Liver (tissue), 9 donors: ENCODE measurements around the gene TLE7. TPM values are rescaled to one million over a fixed set of nuclear protein-coding genes. Genes with fewer than 3 reads are reported as not detected.

ENCODE experiments used
- DNase-seq: peaks from one replicate; pipeline ENCODE4 v3.0.0-alpha.2; 2017; ENCODE audit warnings: low spot score
- H3K27ac ChIP-seq, 2 donors: one replicate each; pipeline ENCODE4 v1.7.0; 2013; ENCODE audit warnings: inconsistent platforms in 2 of 2, low read length in 2 of 2, control low read depth in 1 of 2, low read depth in 1 of 2, mild to moderate bottlenecking in 1 of 2
- H3K27me3 ChIP-seq, 4 donors: one replicate each; pipeline versions ENCODE4 v1.6.1 to v1.7.0; 2013; ENCODE audit warnings: low read length in 3 of 4, inconsistent platforms in 1 of 4, mild to moderate bottlenecking in 1 of 4, moderate library complexity in 1 of 4; ENCODE audit not compliant: control insufficient read depth in 4 of 4, insufficient read depth in 4 of 4
- H3K36me3 ChIP-seq, 4 donors: one replicate each; pipeline versions ENCODE4 v1.6.1 to v1.7.0; 2013; ENCODE audit warnings: low read length in 3 of 4, mild to moderate bottlenecking in 3 of 4, low read depth in 1 of 4, moderate library complexity in 1 of 4; ENCODE audit not compliant: control insufficient read depth in 4 of 4, insufficient read depth in 3 of 4
- H3K4me1 ChIP-seq, 4 donors: one replicate each; pipeline versions ENCODE4 v1.6.1 to v1.7.0; 2013; ENCODE audit warnings: low read length in 3 of 4, mild to moderate bottlenecking in 3 of 4, moderate library complexity in 1 of 4; ENCODE audit not compliant: control insufficient read depth in 4 of 4, insufficient read depth in 4 of 4
- H3K4me3 ChIP-seq, 3 donors: one replicate each; pipeline versions ENCODE4 v1.6.1 to v1.7.0; 2013; ENCODE audit warnings: low read length in 3 of 3, control low read depth in 1 of 3, low read depth in 1 of 3, mild to moderate bottlenecking in 1 of 3
- H3K9ac ChIP-seq, 2 donors: one replicate each; pipeline ENCODE4 v1.7.0; 2013; ENCODE audit warnings: low read length in 2 of 2, mild to moderate bottlenecking in 2 of 2, moderate library complexity in 2 of 2, control low read depth in 1 of 2, low read depth in 1 of 2
- H3K9me3 ChIP-seq, 4 donors: one replicate each; pipeline versions ENCODE4 v1.6.1 to v1.7.0; 2013; ENCODE audit warnings: low read length in 3 of 4; ENCODE audit not compliant: control insufficient read depth in 4 of 4
- EGR1 ChIP-seq, 2 donors: IDR thresholded peaks; 2 replicates each; pipeline ENCODE4 v1.6.1; 2016 to 2018; ENCODE audit warnings: antibody characterized with exemption in 2 of 2, low read depth in 2 of 2
- FOXA1 ChIP-seq: IDR thresholded peaks from 2 replicates; pipeline ENCODE4 v1.6.1; 2016; ENCODE audit warnings: antibody characterized with exemption
- FOXA2 ChIP-seq: IDR thresholded peaks from 2 replicates; pipeline ENCODE4 v1.6.1; 2016; ENCODE audit warnings: antibody characterized with exemption
- GABPA ChIP-seq, 2 donors: IDR thresholded peaks in 1 of 2; conservative IDR thresholded peaks in 1 of 2; 2 replicates each; pipeline ENCODE4 v1.6.1; 2016; ENCODE audit warnings: antibody characterized with exemption in 2 of 2, mild to moderate bottlenecking in 1 of 2, moderate library complexity in 1 of 2
- HNF4A ChIP-seq, 2 donors: conservative IDR thresholded peaks; 2 replicates each; pipeline ENCODE4 v1.6.1; 2016; ENCODE audit warnings: antibody characterized with exemption in 2 of 2, mild to moderate bottlenecking in 2 of 2
- HNF4G ChIP-seq: IDR thresholded peaks from 2 replicates; pipeline ENCODE4 v1.6.1; 2016; ENCODE audit warnings: antibody characterized with exemption
- JUND ChIP-seq, 2 donors: IDR thresholded peaks; 2 replicates each; pipeline ENCODE4 v1.6.1; 2016; ENCODE audit warnings: antibody characterized with exemption in 2 of 2
- MAX ChIP-seq: IDR thresholded peaks from 2 replicates; pipeline ENCODE4 v1.6.1; 2016; ENCODE audit warnings: antibody characterized with exemption
- NR2F2 ChIP-seq: IDR thresholded peaks from 2 replicates; pipeline ENCODE4 v1.6.1; 2016; ENCODE audit warnings: antibody characterized with exemption
- RAD21 ChIP-seq, 2 donors: IDR thresholded peaks; 2 replicates each; pipeline ENCODE4 v1.6.1; 2016; ENCODE audit warnings: antibody characterized with exemption in 2 of 2, mild to moderate bottlenecking in 2 of 2
- RXRA ChIP-seq, 2 donors: IDR thresholded peaks; 2 replicates each; pipeline ENCODE4 v1.6.1; 2017 to 2018; ENCODE audit warnings: antibody characterized with exemption in 2 of 2, mild to moderate bottlenecking in 1 of 2
- SP1 ChIP-seq: IDR thresholded peaks from 2 replicates; pipeline ENCODE4 v1.6.1; 2018; ENCODE audit warnings: antibody characterized with exemption, mild to moderate bottlenecking
- TAF1 ChIP-seq: conservative IDR thresholded peaks from 2 replicates; pipeline ENCODE4 v1.6.1; 2016; ENCODE audit warnings: antibody characterized with exemption, mild to moderate bottlenecking
- YY1 ChIP-seq: IDR thresholded peaks from 2 replicates; pipeline ENCODE4 v1.6.1; 2016; ENCODE audit warnings: antibody characterized with exemption, mild to moderate bottlenecking
- WGBS: extraction: QIAGEN DNeasy Blood & Tissue Kit; methylation state at CpG from one replicate; pipeline ENCODE4 v1.1.7; 2013; 5-methylcytosine and 5-hydroxymethylcytosine counted together
- polyA plus RNA-seq, 2 donors: library from polyadenylated mRNA; stranded (reverse) in 1 of 2; unstranded in 1 of 2; fragments of 200-250 nt in 1 of 2; fragments of >200 nt in 1 of 2; fragmentation: Nextera tagmentation in 1 of 2; extraction: Ambion mirVana in 1 of 2; gene quantifications; one replicate each; pipeline versions ENCODE4 v1.2.1 to v1.2.3, GENCODE V29; 2013 to 2015
- total RNA-seq, 2 donors: library from RNA; depleted of rRNA; stranded (reverse); fragments of >200 nt; gene quantifications; one replicate each; pipeline ENCODE4 v1.2.3, GENCODE V29; 2014
- TF ChIP-seq, protein P1 (sequence below): fragments of 150-350 bp; IDR thresholded peaks from 2 replicates; pipeline ENCODE4 v1.5.1; 2017; ENCODE audit warnings: improper control_type of control experiment, low read depth, low read length; ENCODE audit not compliant: missing input control
- TF ChIP-seq, protein P2 (sequence below): IDR thresholded peaks from 2 replicates; pipeline ENCODE4 v1.6.1; 2016; ENCODE audit warnings: antibody characterized with exemption, mild to moderate bottlenecking
- TF ChIP-seq, protein P3 (sequence below): IDR thresholded peaks from 2 replicates; pipeline ENCODE4 v1.6.1; 2016; ENCODE audit warnings: antibody characterized with exemption
- TF ChIP-seq, protein P4 (sequence below): IDR thresholded peaks from 2 replicates; pipeline ENCODE4 v1.6.1; 2016; ENCODE audit warnings: antibody characterized with exemption
- donor health status: healthy.
- donor health status: healthy.
- donor health status: healthy.
- donor health status: healthy.
- donor health status: healthy.

TLE7 gene
- total and polyA plus RNA-seq, 4 donors: not detected

GRCh38 chr16:71428883-71429282, 13.0 kb downstream of the TLE7 start:
- H3K27me3 ChIP-seq: peaks cover 3 to 12% (median 7%) of the 10 kb centered on the region in 4 donors
- H3K4me3 ChIP-seq: no peak overlapping the region
- H3K9me3 ChIP-seq: peaks cover 1 to 4% (median 2%) of the 10 kb centered on the region in 4 donors
- no peaks in the 10 kb centered on the region for H3K4me1 ChIP-seq
- WGBS: 89% methylated on average over 2 of the region's 2 CpGs
- no peak for DNase-seq
- no peak overlapping the region for H3K27ac ChIP-seq
- H3K36me3 ChIP-seq: no peaks in the 10 kb centered on the region
- TF ChIP-seq, protein P1, sequence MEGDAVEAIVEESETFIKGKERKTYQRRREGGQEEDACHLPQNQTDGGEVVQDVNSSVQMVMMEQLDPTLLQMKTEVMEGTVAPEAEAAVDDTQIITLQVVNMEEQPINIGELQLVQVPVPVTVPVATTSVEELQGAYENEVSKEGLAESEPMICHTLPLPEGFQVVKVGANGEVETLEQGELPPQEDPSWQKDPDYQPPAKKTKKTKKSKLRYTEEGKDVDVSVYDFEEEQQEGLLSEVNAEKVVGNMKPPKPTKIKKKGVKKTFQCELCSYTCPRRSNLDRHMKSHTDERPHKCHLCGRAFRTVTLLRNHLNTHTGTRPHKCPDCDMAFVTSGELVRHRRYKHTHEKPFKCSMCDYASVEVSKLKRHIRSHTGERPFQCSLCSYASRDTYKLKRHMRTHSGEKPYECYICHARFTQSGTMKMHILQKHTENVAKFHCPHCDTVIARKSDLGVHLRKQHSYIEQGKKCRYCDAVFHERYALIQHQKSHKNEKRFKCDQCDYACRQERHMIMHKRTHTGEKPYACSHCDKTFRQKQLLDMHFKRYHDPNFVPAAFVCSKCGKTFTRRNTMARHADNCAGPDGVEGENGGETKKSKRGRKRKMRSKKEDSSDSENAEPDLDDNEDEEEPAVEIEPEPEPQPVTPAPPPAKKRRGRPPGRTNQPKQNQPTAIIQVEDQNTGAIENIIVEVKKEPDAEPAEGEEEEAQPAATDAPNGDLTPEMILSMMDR: no peak
- TF ChIP-seq MAX: no peak
- no peak for TF ChIP-seq SP1
- TF ChIP-seq JUND (IDR thresholded peaks at IDR 0.05): no peak
- no peak for TF ChIP-seq RXRA (IDR thresholded peaks at IDR 0.05)
- no peak for TF ChIP-seq HNF4G
- TF ChIP-seq GABPA (IDR thresholded peaks at IDR 0.05 in 1 of 2, conservative IDR thresholded peaks at IDR 0.05 in 1 of 2): no peak
- TF ChIP-seq, protein P2, sequence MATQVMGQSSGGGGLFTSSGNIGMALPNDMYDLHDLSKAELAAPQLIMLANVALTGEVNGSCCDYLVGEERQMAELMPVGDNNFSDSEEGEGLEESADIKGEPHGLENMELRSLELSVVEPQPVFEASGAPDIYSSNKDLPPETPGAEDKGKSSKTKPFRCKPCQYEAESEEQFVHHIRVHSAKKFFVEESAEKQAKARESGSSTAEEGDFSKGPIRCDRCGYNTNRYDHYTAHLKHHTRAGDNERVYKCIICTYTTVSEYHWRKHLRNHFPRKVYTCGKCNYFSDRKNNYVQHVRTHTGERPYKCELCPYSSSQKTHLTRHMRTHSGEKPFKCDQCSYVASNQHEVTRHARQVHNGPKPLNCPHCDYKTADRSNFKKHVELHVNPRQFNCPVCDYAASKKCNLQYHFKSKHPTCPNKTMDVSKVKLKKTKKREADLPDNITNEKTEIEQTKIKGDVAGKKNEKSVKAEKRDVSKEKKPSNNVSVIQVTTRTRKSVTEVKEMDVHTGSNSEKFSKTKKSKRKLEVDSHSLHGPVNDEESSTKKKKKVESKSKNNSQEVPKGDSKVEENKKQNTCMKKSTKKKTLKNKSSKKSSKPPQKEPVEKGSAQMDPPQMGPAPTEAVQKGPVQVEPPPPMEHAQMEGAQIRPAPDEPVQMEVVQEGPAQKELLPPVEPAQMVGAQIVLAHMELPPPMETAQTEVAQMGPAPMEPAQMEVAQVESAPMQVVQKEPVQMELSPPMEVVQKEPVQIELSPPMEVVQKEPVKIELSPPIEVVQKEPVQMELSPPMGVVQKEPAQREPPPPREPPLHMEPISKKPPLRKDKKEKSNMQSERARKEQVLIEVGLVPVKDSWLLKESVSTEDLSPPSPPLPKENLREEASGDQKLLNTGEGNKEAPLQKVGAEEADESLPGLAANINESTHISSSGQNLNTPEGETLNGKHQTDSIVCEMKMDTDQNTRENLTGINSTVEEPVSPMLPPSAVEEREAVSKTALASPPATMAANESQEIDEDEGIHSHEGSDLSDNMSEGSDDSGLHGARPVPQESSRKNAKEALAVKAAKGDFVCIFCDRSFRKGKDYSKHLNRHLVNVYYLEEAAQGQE: no peak
- no peak for TF ChIP-seq HNF4A (conservative IDR thresholded peaks at IDR 0.05)
- no peak for TF ChIP-seq TAF1
- TF ChIP-seq YY1: no peak
- TF ChIP-seq NR2F2: no peak
- TF ChIP-seq FOXA2: no peak
- TF ChIP-seq RAD21 (IDR thresholded peaks at IDR 0.05): no peak
- TF ChIP-seq FOXA1: no peak
- TF ChIP-seq, protein P3, sequence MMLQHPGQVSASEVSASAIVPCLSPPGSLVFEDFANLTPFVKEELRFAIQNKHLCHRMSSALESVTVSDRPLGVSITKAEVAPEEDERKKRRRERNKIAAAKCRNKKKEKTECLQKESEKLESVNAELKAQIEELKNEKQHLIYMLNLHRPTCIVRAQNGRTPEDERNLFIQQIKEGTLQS: no peak
- no peak overlapping the region for H3K9ac ChIP-seq

- DNase-seq: no peak
- peaks cover 3 to 13% (median 8%) of the 10 kb centered on the region in 4 donors for H3K27me3 ChIP-seq
- H3K27ac ChIP-seq: no peak overlapping the region
- no peak overlapping the region for H3K4me3 ChIP-seq
- H3K4me1 ChIP-seq: no peaks in the 10 kb centered on the region
- H3K9ac ChIP-seq: no peak overlapping the region
- peaks cover 1 to 4% (median 2%) of the 10 kb centered on the region in 4 donors for H3K9me3 ChIP-seq
- no peaks in the 10 kb centered on the region for H3K36me3 ChIP-seq
- TF ChIP-seq SP1 (no peak), HNF4A (conservative IDR thresholded peaks at IDR 0.05) (no peak), YY1 (no peak), RXRA (IDR thresholded peaks at IDR 0.05) (no peak), EGR1 (IDR thresholded peaks at IDR 0.05; ENCODE audit: low read depth in 2 of 2) (no peak), JUND (IDR thresholded peaks at IDR 0.05) (no peak), FOXA2 (no peak), MAX (no peak), TAF1 (no peak)
- TF ChIP-seq, protein P4, sequence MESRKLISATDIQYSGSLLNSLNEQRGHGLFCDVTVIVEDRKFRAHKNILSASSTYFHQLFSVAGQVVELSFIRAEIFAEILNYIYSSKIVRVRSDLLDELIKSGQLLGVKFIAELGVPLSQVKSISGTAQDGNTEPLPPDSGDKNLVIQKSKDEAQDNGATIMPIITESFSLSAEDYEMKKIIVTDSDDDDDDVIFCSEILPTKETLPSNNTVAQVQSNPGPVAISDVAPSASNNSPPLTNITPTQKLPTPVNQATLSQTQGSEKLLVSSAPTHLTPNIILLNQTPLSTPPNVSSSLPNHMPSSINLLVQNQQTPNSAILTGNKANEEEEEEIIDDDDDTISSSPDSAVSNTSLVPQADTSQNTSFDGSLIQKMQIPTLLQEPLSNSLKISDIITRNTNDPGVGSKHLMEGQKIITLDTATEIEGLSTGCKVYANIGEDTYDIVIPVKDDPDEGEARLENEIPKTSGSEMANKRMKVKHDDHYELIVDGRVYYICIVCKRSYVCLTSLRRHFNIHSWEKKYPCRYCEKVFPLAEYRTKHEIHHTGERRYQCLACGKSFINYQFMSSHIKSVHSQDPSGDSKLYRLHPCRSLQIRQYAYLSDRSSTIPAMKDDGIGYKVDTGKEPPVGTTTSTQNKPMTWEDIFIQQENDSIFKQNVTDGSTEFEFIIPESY: no peak
- TF ChIP-seq, protein P2: no peak
- TF ChIP-seq, protein P1: no peak
Measured at GRCh38 chr16:71428385-71428784, 13.5 kb downstream of the TLE7 start.
